Activated CD4-positive, alpha-beta T cell treated with anti-CD3 and anti-CD28 coated beads, Interleukin-2, Interleukin-6, amounts not matched to agents 100 ng/mL and 50 ng/mL, durations not matched to agents 16 hours and 8 hours (primary cell): ENCODE measurements around the gene CLEC2B.
A peak's percentile ranks its signal among the peaks of the same experiment; 100 is the strongest.
"Not testable (repeated sequence)": the region's sequence is repeated elsewhere in the genome, so short reads cannot be mapped to it uniquely, and the experiment has no call there.

ENCODE experiments used
- DNase-seq: peaks from one replicate; pipeline ENCODE4 v3.0.0-alpha.2; 2020

CLEC2B gene

GRCh38 chr12:9869307-9870161, at the start of gene CLEC2B:
TSS of gene CLEC2B (minus strand) at chr12:9869354.
- DNase-seq = peak; percentile 71

- DNase-seq = no peak
Measured at GRCh38 chr12:9911708-9912107, 42.6 kb upstream of the CLEC2B start.

GRCh38 chr12:9910716-9911421, 41.7 kb upstream of the CLEC2B start:
- no peak for DNase-seq

- DNase-seq = no peak
Measured at GRCh38 chr12:9909724-9910123, 40.6 kb upstream of the CLEC2B start.

- no peak for DNase-seq
Measured at GRCh38 chr12:9908350-9908749, 39.2 kb upstream of the CLEC2B start.

GRCh38 chr12:9907769-9908168, 38.6 kb upstream of the CLEC2B start:
- DNase-seq = no peak

GRCh38 chr12:9906873-9907272, 37.7 kb upstream of the CLEC2B start:
- DNase-seq = peak; percentile 25

GRCh38 chr12:9902539-9903228, 33.5 kb upstream of the CLEC2B start:
- no peak for DNase-seq

GRCh38 chr12:9900930-9901329, 31.8 kb upstream of the CLEC2B start:
- no peak for DNase-seq

- DNase-seq = no peak
Measured at GRCh38 chr12:9899209-9899608, 30.1 kb upstream of the CLEC2B start.

GRCh38 chr12:9897535-9897934, 28.4 kb upstream of the CLEC2B start:
- DNase-seq = no peak

- no peak for DNase-seq
Measured at GRCh38 chr12:9895215-9895971, 26.2 kb upstream of the CLEC2B start.

GRCh38 chr12:9888665-9889273, 19.6 kb upstream of the CLEC2B start:
- no peak for DNase-seq

GRCh38 chr12:9883175-9883574, 14.0 kb upstream of the CLEC2B start:
- no peak for DNase-seq

- DNase-seq = no peak
Measured at GRCh38 chr12:9881988-9882387, 12.8 kb upstream of the CLEC2B start.

GRCh38 chr12:9881246-9881645, 12.1 kb upstream of the CLEC2B start, which contains the start of gene KLRF2:
TSS of gene KLRF2 (plus strand) at chr12:9881489. CDS start at chr12:9881596, 107 bp downstream.
- no peak for DNase-seq

- DNase-seq = no peak
Measured at GRCh38 chr12:9880532-9881078, 11.5 kb upstream of the CLEC2B start.

GRCh38 chr12:9876120-9876519, 7.0 kb upstream of the CLEC2B start:
- not testable (repeated sequence) for DNase-seq

- no peak for DNase-seq
Measured at GRCh38 chr12:9872742-9873141, 3.6 kb upstream of the CLEC2B start.

- DNase-seq = no peak
Measured at GRCh38 chr12:9872162-9872561, 3.0 kb upstream of the CLEC2B start.

GRCh38 chr12:9870286-9870866, 1.2 kb upstream of the CLEC2B start:
- no peak for DNase-seq

GRCh38 chr12:9868951-9869306, 225 bp downstream of the CLEC2B start:
- DNase-seq = no peak
